GM13977 (cell line): Measurements from ENCODE around the gene TXNRD3.

ENCODE experiments used
- DNase-seq: peaks from one replicate; pipeline ENCODE4 v3.0.0; 2012; ENCODE audit warnings: low spot score
- in situ Hi-C: fragments of 300-500 bp; cut with MboI; formaldehyde crosslinking; loops from one replicate; pipeline ENCODE4 v1.12.0; 2022; ENCODE audit warnings: low sequenced_read_pairs, low pct_unique_long_range_greater_than_20kb, mixed read lengths, inconsistent platforms; ENCODE audit not compliant: unreplicated experiment
- TF ChIP-seq, protein P1 (sequence below): IDR thresholded peaks from 2 replicates; pipeline ENCODE4 v1.5.1; 2012; ENCODE audit warnings: mild to moderate bottlenecking, control low read depth; ENCODE audit not compliant: insufficient read depth; ENCODE audit errors: extremely low read depth, missing control alignments

The TXNRD3 gene

DNA sequence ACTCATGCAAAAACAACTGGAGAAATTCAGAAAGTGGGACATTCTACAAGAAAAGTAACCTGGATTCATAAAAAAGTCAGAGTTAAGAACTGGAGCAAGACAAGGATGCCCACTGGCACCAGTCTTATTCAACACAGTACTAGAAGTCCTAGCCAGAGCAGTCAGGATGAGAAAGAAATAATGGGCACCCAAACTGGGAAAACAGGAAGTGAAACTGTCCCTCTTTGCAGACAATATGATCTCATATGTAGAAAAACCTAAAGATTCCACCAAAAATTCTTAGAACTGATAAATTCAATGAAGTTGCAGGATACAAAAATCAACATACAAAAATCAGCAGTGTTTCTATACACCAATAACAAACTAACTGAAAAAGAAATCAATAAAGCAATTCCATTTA lies 37.4 kb downstream of the TXNRD3 start:
- TF ChIP-seq, protein P1, sequence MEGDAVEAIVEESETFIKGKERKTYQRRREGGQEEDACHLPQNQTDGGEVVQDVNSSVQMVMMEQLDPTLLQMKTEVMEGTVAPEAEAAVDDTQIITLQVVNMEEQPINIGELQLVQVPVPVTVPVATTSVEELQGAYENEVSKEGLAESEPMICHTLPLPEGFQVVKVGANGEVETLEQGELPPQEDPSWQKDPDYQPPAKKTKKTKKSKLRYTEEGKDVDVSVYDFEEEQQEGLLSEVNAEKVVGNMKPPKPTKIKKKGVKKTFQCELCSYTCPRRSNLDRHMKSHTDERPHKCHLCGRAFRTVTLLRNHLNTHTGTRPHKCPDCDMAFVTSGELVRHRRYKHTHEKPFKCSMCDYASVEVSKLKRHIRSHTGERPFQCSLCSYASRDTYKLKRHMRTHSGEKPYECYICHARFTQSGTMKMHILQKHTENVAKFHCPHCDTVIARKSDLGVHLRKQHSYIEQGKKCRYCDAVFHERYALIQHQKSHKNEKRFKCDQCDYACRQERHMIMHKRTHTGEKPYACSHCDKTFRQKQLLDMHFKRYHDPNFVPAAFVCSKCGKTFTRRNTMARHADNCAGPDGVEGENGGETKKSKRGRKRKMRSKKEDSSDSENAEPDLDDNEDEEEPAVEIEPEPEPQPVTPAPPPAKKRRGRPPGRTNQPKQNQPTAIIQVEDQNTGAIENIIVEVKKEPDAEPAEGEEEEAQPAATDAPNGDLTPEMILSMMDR: no peak
- no peak for DNase-seq
- in situ Hi-C loops: no loop called here

DNA sequence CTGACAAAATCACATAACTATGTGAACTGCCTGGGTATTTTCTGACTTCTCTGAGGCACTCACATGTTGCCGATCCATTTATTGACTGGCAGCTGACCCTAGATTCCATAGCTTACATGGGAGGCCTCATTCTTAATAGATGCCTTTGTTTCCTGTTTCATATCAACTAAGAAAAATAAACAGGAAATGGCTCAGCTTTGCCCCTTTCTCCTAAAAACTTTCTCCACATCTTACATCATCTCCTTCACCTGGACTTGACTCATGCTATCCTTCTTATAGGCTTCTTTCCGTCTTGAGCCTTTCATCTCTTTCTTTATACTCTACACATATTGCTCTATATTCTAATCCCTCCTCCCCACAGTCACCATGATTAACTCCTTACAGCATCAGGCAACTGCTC lies 38.0 kb downstream of the TXNRD3 start:
- TF ChIP-seq, protein P1: no peak
- DNase-seq: no peak
- in situ Hi-C loops: no loop called here

DNA sequence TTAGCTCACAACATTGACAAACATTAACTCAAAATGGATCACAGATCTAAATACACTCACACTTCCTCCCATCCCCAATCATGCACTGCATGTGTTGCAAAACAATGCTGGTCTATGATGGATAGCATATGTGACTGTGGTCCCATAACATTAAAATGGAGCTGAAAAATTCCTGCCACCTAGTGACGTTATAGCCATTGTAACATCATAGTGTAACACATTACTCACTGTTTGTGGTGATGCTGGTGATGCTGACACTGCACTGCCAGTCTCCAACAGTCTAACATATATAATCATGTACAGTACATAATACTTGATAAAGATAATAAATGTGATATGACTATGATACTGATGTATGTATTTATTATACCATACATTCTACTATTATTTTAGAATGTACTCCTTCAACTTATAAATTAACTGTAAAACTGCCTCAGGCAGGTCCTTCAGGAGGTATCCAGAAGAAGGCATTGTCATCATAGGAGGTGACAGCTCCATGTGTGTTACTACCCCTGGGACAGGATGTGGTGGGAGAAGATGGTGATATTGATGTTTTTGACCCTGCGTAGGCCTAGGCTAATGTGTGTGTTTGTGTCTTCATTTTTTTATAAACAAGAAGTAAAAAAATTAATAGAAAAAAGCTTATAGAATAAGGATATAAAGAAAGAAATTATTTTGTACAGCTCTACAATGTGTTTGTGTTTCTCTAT lies 41.3 kb downstream of the TXNRD3 start:
- no peak for DNase-seq
- TF ChIP-seq, protein P1: no peak
- in situ Hi-C loops: no loop called here

DNA sequence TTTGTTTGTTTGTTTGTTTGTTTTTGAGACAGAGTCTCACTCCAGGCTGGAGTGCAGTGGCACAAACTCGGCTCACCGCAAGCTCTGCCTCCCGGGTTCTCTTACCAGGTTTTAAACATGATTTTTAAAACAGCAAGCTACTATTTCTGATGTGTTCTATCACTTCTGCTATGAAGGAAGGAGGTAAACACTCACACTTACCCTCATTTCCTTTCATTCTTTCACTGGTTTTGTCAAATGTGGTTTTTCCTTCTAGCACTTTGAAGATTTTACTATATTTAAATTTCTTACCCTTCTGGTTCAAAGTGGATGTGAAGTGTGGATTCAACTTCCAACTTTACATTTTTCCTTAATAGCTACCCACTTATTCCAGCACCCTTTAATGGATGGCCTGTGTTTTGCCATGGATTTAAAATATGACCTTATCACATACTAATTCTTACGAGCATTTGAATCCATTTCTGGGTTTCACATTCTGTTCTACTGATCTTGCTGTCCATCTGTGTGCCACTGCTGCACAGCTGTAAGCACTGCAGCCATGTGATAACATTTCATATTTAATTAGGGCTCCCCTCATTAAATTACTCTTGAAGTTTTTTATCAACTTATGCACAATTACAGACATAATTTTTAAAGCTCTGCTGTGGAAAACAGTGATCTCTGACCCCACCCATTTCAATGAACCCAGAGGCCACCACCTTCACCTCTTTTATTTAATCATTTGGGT lies 42.3 kb downstream of the TXNRD3 start:
- in situ Hi-C loops: no loop called here
- DNase-seq: no peak
- TF ChIP-seq, protein P1: no peak

DNA sequence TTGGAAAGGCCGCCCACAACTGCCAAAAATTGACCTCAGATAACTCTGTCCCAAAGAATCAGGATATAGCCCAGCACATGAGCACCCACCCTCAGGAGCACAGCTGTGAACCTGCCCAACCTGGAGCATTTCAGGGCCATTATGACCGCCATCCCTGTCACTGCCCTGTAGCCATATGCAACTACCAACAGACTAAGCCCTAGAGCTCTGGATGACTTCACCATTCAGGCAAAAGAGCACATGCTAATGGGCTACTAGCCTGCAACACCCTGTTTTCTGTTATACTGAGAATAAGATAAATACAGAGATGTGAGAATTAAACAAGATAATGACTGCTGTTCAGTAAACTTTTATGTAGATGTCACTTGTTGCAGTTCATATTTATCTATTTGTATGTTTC lies 45.0 kb downstream of the TXNRD3 start:
- no peak for DNase-seq
- in situ Hi-C loops: no loop called here
- TF ChIP-seq, protein P1: no peak

DNA sequence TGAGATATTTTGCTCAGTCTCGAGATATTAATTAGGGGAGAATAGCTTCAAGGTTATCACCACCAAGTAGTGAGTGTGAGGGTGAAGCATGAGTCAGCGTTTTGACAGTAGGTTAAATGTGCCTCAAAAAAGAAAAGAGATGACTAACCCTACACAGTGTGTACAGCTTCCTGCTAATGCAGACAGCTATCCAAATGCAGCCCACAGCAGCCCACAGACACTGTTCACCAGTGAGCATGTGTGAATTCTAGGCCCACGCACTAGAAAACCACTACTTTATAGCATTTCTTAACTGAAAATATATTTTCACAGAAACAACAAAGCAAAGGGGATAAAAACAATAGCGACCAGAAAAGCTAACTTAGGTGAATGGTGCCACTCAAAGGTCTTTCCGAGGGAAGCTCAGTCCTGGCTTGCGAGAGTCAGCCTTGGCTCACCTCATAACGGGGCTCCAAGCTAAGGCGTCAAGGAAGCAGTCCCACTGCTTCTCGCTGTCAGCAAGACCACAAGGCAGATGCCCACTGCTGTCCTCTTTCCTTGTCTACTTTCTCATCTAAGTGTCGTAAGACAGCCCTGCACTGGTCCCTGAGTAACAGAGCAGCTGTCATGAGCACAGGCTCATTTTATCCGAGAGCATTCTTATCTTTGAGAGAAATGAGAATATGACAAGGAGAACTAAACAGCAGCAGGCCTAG lies 47.6 kb downstream of the TXNRD3 start:
- in situ Hi-C loops: no loop called here
- DNase-seq: no peak
- TF ChIP-seq, protein P1: no peak
